ENCODE results near the gene PRKAG2.
"Not testable (repeated sequence)": the region's sequence is repeated elsewhere in the genome, so short reads cannot be mapped to it uniquely, and the experiment has no call there.

PRKAG2 gene

DNA sequence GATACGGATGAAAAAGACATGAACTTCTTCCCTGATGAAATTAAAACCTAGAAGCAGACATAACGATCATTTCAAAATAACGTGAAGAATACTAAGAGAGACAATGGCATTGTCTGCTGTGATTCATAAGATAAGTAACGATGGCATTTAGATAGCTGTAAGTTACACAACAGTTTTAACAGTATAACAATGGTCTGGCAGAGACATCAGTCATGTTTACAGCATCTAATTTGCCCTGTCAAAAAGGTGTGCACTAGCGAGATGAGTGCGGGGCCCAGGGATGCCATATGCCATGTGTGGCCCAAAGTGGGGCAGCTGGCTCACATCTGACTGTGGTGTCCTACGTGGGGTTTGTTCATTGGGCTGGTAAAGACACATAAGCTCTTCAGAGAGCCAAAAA lies 301.5 kb downstream of the PRKAG2 start:
- TF ChIP-seq, protein P1, sequence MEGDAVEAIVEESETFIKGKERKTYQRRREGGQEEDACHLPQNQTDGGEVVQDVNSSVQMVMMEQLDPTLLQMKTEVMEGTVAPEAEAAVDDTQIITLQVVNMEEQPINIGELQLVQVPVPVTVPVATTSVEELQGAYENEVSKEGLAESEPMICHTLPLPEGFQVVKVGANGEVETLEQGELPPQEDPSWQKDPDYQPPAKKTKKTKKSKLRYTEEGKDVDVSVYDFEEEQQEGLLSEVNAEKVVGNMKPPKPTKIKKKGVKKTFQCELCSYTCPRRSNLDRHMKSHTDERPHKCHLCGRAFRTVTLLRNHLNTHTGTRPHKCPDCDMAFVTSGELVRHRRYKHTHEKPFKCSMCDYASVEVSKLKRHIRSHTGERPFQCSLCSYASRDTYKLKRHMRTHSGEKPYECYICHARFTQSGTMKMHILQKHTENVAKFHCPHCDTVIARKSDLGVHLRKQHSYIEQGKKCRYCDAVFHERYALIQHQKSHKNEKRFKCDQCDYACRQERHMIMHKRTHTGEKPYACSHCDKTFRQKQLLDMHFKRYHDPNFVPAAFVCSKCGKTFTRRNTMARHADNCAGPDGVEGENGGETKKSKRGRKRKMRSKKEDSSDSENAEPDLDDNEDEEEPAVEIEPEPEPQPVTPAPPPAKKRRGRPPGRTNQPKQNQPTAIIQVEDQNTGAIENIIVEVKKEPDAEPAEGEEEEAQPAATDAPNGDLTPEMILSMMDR (IDR thresholded peaks at IDR 0.05): no peak
- no peak overlapping the region for H3K27ac ChIP-seq
- no peaks in the 10 kb centered on the region for H3K4me1 ChIP-seq (ENCODE audit: control insufficient read depth in 1 of 2, insufficient read depth in 1 of 2, low read depth in 1 of 2, low read length in 1 of 2)
- no peaks in the 10 kb centered on the region for H3K9me3 ChIP-seq
- no peaks in the 10 kb centered on the region for H3K36me3 ChIP-seq
- H3K27me3 ChIP-seq: no peaks in the 10 kb centered on the region
- H3K4me3 ChIP-seq (ENCODE audit: low read depth in 1 of 2, low read length in 1 of 2): no peak overlapping the region

DNA sequence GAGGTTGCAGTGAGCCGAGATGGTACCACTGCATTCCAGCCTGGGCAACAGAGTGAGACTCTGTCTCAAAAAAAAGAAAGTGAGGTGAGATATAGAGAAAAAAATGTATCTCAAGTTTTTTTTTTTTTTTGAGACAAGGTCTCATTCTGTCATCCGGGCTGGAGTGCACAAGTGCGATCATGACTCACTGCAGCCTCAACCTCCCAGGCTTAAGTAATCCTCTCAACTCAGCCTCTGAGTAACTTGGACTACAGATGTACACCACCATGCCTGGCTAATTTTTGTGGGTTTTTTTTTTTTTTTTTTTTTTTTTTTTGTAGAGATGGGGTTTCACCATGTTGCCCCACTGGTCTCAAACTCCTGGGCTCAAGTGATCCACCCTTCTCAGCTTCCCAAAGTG lies 303.9 kb downstream of the PRKAG2 start:
- H3K4me1 ChIP-seq (ENCODE audit: control insufficient read depth in 1 of 2, insufficient read depth in 1 of 2, low read depth in 1 of 2, low read length in 1 of 2); H3K27me3 ChIP-seq; H3K27ac ChIP-seq; H3K9me3 ChIP-seq; H3K36me3 ChIP-seq; H3K4me3 ChIP-seq (ENCODE audit: low read depth in 1 of 2, low read length in 1 of 2): not testable (repeated sequence)

DNA sequence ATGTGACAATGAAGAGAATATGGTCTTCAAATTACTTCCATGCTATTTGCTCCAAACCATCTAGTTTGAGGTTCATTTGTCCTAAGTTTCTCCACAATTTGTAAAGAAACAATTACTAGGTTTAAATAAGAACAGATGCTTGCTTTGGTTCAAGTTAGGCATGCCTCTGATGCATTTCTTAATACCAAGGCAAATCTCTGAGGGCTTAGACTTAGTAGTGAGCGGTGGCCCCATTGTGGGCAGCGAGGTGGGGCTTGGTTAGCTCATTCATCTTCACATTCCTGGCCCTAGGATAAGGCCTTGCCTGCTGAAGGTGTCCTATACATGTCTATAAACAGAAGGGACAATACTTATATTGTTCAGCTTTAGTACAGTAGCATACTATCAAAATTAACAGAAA lies 304.8 kb downstream of the PRKAG2 start:
- no peaks in the 10 kb centered on the region for H3K36me3 ChIP-seq
- H3K27ac ChIP-seq: no peak overlapping the region
- H3K4me1 ChIP-seq (ENCODE audit: control insufficient read depth in 1 of 2, insufficient read depth in 1 of 2, low read depth in 1 of 2, low read length in 1 of 2): no peaks in the 10 kb centered on the region
- no peaks in the 10 kb centered on the region for H3K9me3 ChIP-seq
- H3K27me3 ChIP-seq: no peaks in the 10 kb centered on the region
- TF ChIP-seq, protein P1 (IDR thresholded peaks at IDR 0.05): no peak
- no peak overlapping the region for H3K4me3 ChIP-seq (ENCODE audit: low read depth in 1 of 2, low read length in 1 of 2)

DNA sequence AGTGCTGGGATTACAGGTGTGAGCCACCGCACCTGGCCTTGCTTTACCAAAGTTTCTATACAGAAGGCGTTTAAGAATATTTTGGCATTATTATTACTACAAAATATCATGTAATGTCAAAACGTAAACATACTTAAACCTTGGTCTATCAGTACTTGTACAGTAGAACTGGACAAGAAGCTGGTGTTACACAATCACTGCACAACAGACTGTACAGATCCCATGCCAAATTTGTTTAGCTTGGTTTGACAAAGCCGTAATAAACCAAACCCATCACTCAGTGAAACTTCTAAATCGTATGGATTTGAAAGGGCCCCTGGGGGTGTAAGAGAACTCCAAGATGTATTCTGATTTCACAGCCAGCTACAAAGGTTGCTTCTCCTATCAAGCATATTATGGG lies 305.4 kb downstream of the PRKAG2 start:
- Histone ChIP-seq H3K27me3 (no peaks in the 10 kb centered on the region), H3K36me3 (no peaks in the 10 kb centered on the region), H3K4me3 (ENCODE audit: low read depth in 1 of 2, low read length in 1 of 2) (no peak overlapping the region), H3K4me1 (ENCODE audit: control insufficient read depth in 1 of 2, insufficient read depth in 1 of 2, low read depth in 1 of 2, low read length in 1 of 2) (no peaks in the 10 kb centered on the region), H3K27ac (no peak overlapping the region), H3K9me3 (no peaks in the 10 kb centered on the region)
- TF ChIP-seq, protein P1 (IDR thresholded peaks at IDR 0.05): no peak

DNA sequence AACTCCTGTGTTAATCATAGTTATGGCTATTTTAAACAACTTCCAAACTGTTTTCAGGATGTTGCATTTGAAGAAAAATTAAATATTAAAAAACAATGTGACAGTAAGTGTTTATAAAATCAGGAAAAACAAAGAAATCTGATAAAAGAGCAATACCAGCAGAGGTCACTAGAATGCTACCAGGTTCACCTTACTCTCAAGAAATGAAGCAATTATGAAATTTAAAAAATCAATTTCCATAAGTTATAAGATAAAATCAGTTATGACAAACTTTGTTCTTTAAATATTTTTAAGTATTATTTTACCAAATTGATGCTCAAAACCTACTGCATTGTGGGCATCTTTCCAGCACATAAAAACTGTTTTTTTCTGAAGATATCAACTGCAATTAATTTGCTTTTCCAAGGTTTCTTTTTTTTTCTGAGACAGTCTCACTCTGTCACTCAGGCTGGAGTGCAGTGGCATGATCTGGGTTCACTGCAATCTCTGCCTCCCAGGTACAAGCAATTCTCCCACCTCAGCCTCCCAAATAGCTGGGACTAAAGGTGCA lies 306.5 kb downstream of the PRKAG2 start:
- Histone ChIP-seq H3K27ac (no peak overlapping the region), H3K4me3 (ENCODE audit: low read depth in 1 of 2, low read length in 1 of 2) (no peak overlapping the region), H3K4me1 (ENCODE audit: control insufficient read depth in 1 of 2, insufficient read depth in 1 of 2, low read depth in 1 of 2, low read length in 1 of 2) (no peaks in the 10 kb centered on the region), H3K9me3 (no peaks in the 10 kb centered on the region), H3K36me3 (no peaks in the 10 kb centered on the region), H3K27me3 (no peaks in the 10 kb centered on the region)
- TF ChIP-seq, protein P1 (IDR thresholded peaks at IDR 0.05): no peak

DNA sequence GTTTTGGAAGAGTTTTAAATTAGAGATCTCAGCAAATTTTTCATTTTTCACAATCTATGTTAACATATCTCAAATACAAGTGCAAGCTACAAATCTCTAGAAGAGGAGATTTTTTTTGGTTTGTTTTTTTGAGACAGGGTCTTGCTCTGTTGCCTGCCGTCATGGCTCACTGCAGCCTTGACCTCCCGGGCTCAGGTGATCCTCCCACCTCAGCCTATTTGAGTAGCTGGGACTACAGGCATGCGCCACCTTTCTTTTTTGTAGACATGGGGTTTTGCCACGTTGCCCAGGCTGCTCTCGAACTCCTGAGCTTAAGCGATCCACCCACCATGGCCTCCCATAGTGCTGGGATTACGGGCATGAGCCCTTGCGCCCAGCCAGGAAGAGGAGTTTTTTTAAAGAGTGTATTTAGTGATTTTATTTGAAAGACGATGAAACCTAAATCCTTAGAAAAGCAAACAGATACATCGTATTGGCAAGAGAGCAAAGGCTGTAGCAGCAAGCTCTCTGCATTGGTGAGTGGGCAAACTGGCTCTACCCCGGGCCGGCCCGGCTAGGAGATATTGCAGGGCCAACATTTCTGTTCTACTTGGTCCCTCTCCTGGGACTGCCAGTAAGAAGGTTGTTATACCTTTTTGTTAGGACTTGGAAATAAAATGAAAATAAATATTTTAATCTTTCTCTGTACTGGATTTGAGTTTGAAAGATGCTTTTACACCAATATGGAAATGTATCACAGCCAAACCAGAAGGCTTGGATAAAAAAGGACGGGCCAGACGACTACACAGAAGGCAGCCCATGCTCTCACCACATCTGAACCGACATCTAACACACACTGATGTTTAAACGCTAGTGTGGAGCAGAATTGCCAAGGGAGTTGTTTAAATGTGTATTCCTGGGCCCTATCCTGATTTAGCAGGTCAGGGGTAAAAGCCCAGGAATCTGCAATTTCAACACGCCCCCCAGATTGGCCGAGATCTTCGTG lies 307.7 kb downstream of the PRKAG2 start:
- H3K4me3 ChIP-seq (ENCODE audit: low read depth in 1 of 2, low read length in 1 of 2): no peak overlapping the region
- no peaks in the 10 kb centered on the region for H3K36me3 ChIP-seq
- H3K9me3 ChIP-seq: no peaks in the 10 kb centered on the region
- H3K4me1 ChIP-seq (ENCODE audit: control insufficient read depth in 1 of 2, insufficient read depth in 1 of 2, low read depth in 1 of 2, low read length in 1 of 2): no peaks in the 10 kb centered on the region
- TF ChIP-seq, protein P1 (IDR thresholded peaks at IDR 0.05): no peak
- H3K27ac ChIP-seq: no peak overlapping the region
- H3K27me3 ChIP-seq: no peaks in the 10 kb centered on the region

Data from neutrophil (primary cell).